HG03520 (cell line): ENCODE results near the gene TNRC6B.

Source experiments
- ATAC-seq: cut with Tn5 transposase; IDR thresholded peaks from one replicate; pipeline ENCODE4 v1.9.1; 2021; ENCODE audit warnings: mild to moderate bottlenecking, moderate library complexity; ENCODE audit not compliant: unreplicated experiment

Gene TNRC6B

DNA sequence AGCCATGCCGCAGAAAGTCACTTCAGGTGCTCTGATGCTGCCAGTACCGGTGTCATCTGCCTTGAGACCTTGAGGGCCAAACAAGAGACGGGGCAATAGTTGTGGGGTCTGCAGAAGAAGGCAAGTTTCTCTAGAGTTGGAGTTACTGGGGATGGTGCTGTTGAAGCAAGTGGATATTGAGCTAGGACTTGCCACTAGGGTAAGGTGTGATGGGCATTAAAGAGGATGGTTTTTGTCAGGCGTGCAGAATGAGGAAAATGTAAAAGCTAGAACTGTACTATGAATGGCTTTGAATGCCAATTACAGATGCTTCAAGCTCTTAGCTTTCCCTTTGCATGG lies 61.6 kb downstream of the TNRC6B start:
- no peak for ATAC-seq

DNA sequence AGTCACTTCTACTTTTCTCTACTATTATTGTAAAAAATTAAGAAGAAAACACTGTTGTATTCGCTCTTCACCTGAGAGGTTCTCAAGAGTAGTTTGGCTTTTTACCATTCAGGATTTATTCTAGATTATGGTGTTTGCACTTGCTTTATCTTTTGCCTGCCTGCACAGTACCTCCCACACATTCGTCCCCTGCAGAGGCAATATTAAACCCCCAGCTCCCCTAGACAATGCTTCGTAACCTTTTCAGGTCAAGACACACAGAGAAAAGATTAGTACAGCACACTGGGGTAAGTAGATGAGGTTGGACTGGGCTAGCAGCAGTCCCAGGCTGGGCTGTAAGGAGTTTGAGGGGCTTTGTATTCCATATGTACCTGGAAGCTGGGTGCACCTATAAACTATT lies 62.4 kb downstream of the TNRC6B start:
- no peak for ATAC-seq

- no peak for ATAC-seq
These were observed 63.0 kb downstream of the TNRC6B start for GRCh38 chr22:40240686-40241085.

DNA sequence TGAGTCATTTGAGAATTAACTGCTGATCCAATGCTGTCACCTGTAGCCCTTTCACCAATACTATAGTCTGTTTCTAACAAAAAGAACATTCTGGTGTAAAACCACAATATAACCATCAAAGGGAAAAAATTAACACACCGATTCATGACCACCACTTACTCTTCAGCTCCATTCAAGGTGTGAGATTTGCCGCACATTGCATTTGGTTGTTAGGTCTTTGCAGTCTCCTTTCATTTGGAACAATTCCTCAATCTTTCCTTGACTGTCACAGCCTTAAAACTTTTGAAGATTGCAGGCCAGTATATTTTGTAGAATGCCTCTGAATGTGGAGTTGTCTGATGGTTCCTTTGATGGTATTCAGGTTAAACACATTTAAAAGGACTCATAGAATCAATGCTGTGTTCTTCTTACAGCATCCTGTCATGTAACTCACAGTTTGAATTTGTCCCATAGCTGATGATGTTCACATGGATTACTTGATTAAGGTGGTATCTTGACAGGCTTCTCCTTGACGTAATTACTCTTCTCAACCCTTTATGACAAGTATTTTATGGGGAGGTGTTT lies 63.6 kb downstream of the TNRC6B start:
- no peak for ATAC-seq

GRCh38 chr22:40243891-40244290 lies 66.2 kb downstream of the TNRC6B start:
- no peak for ATAC-seq

GRCh38 chr22:40244586-40244985 lies 66.9 kb downstream of the TNRC6B start:
- ATAC-seq: no peak

GRCh38 chr22:40247976-40248375 lies 70.3 kb downstream of the TNRC6B start:
- ATAC-seq: no peak

- no peak for ATAC-seq
These were observed 71.6 kb downstream of the TNRC6B start for GRCh38 chr22:40249286-40249685.

DNA sequence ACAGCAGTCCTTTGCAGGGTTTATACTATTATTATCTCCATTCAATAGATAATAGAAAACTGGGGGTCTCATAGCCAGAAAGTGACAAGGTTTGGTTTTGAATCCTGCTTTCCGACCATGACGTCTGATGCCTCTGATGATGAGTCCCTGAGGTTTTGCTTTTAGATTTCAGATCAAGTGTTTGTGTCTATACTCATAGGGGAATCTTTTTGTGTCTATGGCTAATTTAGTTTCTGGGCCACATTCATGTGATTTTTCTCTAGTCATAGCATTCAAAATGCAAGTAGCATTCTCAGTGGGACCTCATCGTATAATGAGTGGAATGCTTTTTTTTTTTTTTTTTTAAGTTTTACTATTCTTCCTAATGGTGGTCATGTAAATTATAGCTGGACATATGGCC lies 72.9 kb downstream of the TNRC6B start:
- no peak for ATAC-seq

DNA sequence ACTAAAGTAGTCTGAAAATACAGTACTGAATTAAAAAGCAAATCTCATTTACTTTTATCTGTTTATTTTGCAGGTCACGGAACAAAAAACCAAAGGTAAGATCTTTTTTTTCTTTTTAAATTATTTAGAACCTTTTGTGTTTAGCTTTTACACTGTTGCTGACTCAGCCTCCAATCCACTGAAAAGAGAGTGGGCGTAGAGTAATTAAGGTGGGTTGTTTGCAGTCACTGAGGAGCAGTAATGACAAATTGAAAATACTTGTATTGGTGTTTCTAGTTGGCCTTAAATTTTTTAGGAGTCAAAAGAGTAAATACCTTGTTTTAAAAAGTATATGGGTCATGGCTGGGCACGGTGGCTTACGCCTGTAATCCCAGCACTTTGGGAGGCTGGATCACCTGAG lies 73.4 kb downstream of the TNRC6B start:
- ATAC-seq: no peak

DNA sequence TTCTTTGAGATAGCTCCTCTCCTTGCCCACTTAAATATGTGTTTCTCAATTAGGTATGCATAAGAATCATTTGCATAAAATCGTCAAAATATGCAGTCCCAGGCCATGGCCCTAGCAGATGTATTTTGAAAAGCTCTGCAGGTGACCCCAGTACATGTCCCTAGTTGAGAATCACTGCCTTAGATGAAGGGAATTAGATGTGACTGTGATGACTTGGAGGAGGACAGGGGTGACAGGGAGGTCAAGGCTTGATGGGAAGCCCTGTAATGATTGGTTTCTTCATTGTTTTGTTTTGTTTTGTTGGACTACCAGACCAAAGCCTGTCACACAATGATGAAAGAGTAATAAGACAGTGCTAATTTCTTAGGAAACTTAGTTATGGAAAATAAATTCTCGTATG lies 74.4 kb downstream of the TNRC6B start:
- ATAC-seq: no peak

- no peak for ATAC-seq
These were observed 78.8 kb downstream of the TNRC6B start for GRCh38 chr22:40256516-40256915.

GRCh38 chr22:40258017-40258416 lies 80.3 kb downstream of the TNRC6B start:
- ATAC-seq: no peak

DNA sequence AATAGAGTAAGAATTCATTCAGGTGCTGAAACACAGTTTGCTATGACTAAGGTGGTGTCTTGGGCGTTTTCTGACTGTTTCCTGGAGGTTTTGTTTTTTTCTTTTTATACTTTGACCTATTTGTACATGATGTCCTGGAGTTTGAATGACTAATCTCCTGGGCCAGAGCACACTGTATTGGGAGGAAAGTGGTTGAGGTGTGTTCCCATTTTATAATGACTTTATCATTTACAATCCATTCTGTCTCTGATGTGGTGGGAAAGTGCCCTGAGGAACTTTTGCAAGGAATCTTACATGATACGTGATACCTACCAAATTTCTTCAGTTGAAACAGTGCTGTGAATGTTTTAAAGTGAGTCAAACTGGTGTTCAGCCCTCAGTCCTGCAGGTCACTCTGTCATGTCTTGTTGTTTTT lies 80.8 kb downstream of the TNRC6B start:
- ATAC-seq: no peak

DNA sequence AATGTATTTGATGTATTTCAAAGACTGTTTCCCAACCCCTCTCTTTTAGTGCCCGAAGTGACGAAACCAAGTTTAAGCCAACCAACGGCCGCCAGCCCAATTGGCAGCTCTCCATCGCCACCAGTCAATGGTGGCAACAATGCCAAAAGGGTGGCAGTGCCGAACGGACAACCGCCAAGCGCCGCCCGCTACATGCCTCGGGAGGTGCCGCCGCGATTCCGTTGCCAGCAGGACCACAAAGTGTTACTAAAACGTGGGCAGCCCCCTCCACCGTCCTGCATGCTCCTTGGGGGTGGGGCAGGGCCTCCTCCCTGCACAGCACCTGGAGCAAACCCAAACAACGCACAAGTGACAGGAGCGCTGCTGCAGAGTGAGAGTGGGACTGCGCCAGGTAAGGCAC lies 84.1 kb downstream of the TNRC6B start:
- no peak for ATAC-seq

DNA sequence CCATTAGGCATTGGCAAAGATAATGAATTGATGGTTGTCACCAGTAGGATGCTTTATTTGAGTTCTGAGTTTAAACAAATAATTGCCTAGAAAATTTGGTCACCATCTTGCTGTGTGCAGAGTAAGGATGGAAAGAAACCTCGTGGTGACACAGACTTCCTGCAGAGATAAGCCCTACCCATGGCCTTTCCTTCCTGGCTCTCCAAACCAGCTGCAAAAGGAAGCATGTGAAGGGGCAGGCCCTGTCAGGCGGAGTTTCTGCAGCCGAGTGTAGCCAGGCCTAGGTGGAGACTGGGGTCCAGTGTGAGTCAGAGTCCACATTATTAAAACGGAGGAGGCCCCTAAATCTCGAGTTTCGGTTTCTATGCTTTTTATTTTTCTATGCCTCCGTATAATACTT lies 85.5 kb downstream of the TNRC6B start:
- no peak for ATAC-seq

- no peak for ATAC-seq
These were observed 88.1 kb downstream of the TNRC6B start for GRCh38 chr22:40265783-40266182.

DNA sequence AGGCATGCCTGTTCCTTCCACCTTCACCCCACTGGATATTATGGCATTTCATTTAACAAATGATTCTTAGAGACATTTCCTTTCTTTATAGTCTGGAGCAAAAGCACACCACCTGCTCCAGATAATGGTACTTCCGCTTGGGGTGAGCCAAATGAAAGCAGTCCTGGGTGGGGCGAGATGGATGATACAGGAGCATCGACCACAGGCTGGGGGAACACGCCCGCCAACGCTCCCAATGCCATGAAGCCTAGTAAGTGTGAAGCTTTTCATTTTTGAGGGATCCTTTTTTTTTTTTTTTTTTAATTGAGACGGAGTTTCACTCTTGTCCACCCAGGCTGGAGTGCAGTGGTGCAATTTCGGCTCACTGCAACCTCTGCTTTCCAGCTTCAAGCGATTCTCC lies 92.3 kb downstream of the TNRC6B start:
- no peak for ATAC-seq

GRCh38 chr22:40270748-40271373 lies 93.1 kb downstream of the TNRC6B start:
- no peak for ATAC-seq

GRCh38 chr22:40271440-40271839 lies 93.7 kb downstream of the TNRC6B start:
- ATAC-seq: no peak

- ATAC-seq: no peak
These were observed 95.6 kb downstream of the TNRC6B start for GRCh38 chr22:40273319-40273718.

- ATAC-seq: no peak
These were observed 99.5 kb downstream of the TNRC6B start for GRCh38 chr22:40276996-40277823.
